NCI-H2227 treated with DMSO at 0.1 percent for 48 hours (cell line): ENCODE measurements around the gene CLCNKB.
A peak's percentile ranks its signal among the peaks of the same experiment; 100 is the strongest.
"Not testable (repeated sequence)": the region's sequence is repeated elsewhere in the genome, so short reads cannot be mapped to it uniquely, and the experiment has no call there.

Experiments
- DNase-seq: peaks from one replicate; lab custom pipeline; 2025; lab: John Stamatoyannopoulos, UW

Gene CLCNKB

GRCh38 chr1:16043521-16043920, at the start of gene CLCNKB:
Gene CLCNKB, plus strand, starts transcription at chr1:16043782. Its CDS starts 711 bp downstream, at chr1:16044493.
- no peak for DNase-seq

DNA sequence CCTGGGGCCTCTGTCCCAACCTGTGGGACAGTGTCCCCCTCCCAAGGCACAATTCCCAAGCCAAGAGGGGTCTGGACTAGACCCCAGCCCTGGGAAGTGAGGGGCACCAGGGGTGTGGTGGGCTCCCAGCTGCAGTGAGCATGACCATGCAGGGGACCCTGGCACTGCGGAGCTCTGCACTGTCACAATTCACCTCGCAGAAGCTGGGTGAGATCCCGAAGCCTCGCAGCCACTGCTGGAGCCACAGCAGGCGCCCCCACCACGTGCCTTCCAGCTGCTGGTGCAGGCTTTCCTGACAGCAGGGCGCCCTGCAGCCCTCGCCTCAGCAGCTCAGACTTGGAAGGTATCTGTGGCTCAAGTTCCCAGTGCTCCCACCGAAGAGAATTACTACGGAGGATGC, 49.5 kb upstream of the CLCNKB start:
- no peak for DNase-seq

GRCh38 chr1:15994590-15995351, 48.8 kb upstream of the CLCNKB start:
- DNase-seq, result no peak

- no peak for DNase-seq
These were observed 46.5 kb upstream of the CLCNKB start for GRCh38 chr1:15997076-15997585.

GRCh38 chr1:15997637-15998280, 45.8 kb upstream of the CLCNKB start:
- DNase-seq, result no peak

GRCh38 chr1:15998929-15999328, 44.7 kb upstream of the CLCNKB start:
- DNase-seq, result no peak

DNA sequence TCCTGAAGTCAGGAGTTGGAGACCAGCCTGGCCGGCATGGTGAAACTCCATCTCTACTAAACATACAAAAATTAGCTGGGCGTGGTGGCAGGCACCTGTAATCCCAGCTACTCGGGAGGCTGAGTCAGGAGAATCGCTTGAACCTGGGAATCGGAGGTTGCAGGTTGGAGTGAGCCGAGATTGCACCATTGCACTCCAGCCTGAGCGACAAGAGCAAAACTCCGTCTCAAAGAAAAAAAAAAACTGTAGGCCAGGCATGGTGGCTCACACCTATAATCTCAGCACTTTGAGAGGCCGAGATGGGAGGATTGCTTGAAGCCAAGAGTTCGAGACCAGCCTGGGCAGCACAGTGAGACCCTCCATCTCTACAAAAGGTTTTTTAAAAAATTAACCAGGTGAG, 42.3 kb upstream of the CLCNKB start:
- not testable (repeated sequence) for DNase-seq

GRCh38 chr1:16005597-16005996, 38.0 kb upstream of the CLCNKB start:
- no peak for DNase-seq

GRCh38 chr1:16006010-16006409, 37.6 kb upstream of the CLCNKB start:
- DNase-seq, result no peak

GRCh38 chr1:16006552-16007485, 36.8 kb upstream of the CLCNKB start:
- no peak for DNase-seq

DNA sequence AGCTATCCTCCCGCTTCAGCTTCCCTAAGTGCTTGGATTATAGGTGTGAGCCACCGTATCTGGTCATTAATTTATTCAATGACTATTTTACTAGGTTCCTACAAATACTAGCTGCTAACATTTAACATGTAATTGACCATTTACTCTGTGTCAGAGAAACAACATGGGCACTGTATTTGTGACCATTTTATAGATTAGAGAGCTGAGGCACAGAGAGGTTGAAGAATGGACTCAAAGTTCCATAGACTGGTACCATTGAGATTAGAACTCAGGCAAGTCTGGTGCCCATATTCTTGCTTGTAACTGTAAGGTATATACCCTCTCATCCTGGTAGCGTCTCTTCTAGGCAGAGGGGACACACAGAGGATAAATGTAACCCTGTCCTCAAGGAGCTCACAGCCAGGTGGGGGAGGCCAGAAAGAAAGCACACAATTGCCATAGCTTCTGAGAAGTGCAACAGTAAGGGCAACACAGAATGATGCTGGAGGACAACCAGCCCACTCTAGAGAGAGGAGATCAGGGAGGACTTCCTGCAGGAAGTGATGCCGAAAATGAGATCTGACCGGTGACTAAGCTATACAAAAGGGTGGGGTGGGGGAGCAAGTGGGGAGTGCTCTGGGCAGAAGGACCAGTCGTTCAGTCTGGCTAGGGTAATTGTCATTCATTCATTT, 35.8 kb upstream of the CLCNKB start:
- no peak for DNase-seq

DNA sequence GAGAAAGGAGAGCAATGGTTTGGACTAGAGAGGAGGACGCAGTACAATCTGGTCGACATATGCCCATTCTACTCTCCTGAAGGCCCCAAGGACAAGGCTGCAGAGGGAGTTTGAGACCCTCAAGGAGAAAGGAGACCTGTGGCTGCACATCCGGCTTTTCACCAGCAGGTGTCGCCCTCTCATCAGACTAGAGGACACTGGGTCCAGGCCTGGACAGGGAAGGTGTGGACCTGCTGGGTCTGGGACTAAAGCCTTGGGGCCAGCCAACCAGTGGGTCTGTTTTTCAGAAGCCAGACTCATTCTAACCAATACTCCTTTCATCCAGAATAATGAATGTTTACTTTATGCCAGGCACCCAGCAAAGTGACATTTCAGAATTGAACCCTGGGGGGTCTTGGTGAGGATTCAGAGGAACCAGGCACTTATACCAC, 34.5 kb upstream of the CLCNKB start:
- DNase-seq, result peak; percentile 76

DNA sequence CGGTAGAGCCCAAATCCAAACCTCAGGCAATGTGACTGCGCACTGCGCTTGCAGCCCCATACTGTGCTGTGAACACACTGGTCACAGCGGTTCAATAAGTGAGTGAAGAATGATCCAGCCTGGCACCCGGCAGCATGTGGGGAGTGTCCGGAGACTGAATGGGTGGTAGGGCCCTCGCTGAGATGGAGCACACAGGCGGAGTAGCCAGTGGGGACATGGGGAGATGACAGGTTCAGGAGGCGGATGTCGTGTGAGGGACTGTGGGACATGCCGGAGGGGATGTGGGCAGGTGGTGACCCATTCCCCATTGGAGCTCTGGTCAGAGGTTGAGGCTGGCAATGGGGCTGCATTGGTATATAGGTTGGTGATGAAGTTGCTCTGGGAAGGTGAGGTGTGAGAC, 33.9 kb upstream of the CLCNKB start:
- DNase-seq, result no peak

DNA sequence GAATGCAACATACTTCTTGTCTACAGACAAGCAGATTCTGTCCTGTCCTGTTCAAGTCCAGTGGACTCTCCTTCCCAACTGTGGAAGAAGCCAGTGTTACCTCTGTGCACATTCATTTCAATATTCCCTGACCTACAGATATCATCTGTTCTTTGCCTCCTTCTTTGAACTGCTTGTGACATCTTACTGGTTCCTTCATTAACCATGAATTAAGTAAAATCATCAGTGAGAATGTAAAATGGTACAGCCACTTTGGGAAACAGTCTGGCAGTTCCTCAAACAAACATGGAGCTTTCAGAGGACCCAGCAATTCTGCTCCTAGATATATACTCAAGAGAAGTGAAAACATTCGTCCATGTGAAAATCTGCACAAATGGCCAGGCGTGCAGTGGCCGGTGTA, 32.7 kb upstream of the CLCNKB start:
- no peak for DNase-seq

DNA sequence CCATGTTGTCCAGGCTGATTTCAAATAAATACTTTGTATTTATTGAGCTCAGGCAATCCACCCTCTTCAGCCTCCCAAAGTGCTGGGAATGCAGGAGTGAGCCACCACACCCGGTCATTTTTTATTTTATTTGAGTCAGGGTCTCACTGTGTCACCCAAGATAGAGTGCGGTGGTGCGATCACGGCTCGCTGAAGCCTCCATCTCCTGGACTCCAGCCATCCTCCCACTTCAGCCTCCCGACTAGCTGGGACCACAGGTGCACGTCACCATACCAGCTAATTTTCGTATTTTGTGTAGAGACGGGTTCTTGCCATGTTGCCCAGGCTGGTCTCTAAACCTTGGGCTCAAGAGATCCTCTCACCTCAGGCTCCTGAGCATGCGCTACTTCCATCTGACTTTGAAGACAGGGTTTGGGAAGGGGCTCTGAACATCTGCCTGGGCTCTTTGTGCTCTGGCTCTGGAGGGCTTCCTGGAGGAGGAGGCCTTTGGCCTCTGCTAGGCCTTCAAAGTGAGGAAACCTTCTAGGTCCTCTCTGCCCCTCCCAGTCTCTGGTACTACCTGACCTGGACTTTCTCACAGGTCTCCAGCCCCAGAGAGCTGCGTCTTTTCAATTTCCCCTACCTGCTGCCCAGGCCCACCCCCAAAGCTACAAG, 31.5 kb upstream of the CLCNKB start:
- no peak for DNase-seq

DNA sequence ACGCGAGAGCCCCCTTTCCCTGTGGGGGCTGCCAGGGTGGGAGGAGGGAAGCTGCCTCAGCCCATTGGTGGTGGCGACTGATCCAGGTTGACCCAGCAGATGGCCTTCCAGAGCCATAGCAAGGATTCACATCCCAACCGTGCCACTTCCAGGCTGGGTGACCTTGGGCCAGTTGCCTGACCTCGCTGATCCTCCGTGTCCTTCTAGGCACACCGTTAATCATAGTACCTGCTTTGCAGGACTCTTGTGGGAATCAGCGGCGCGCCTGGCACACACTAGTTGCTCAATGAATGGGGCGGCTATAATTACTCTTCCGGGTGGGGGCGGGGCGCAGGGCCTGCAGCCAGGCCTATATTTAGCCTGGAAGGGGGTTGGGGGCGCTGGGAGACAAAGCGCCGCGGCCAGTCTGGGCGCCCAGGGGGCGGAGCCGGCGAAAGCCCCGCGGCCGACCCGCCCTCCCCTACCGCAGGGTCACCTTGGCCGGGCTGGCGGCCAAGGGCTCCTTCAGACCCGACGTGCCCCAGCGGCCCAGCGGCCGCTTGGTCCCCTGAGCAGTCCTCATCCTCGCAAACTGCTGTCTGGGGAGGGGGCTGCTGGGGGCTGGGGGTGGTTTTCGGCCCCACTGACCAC, 30.9 kb upstream of the CLCNKB start:
- peak; percentile 56 for DNase-seq

DNA sequence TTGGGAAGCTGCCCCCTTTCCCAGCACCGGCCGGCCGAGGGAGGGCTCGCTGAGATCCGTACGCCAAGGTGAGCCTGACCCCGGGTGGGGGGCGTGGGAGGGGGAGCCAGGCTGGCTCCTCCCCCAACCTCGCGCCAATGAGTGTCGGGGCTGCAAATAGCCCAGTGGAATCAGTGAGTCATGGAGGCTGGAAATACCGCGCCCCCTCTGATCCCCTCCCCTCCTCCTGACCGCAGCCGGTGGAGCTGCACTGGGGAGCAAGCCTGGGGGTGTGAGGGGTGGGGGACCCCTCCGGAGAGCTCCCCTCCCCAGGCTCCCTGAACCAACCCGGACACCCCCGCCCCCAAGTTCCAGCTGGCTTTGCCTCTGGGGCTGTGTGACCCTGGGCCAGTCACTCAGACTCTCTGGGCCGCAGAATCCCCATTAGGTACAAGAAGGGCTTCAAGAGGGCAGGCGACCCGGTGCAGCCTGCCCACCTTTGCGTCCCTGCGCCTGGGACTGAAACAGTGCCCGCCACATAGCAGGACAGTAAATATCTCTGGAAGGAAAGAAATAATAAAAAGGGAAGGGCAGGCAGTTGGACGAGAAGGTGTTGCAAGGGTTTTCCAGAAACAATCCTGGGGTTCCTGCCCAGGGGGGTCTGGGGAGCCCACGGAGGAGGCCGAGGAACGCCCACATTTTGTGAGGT, 30.2 kb upstream of the CLCNKB start:
- DNase-seq, result no peak

DNA sequence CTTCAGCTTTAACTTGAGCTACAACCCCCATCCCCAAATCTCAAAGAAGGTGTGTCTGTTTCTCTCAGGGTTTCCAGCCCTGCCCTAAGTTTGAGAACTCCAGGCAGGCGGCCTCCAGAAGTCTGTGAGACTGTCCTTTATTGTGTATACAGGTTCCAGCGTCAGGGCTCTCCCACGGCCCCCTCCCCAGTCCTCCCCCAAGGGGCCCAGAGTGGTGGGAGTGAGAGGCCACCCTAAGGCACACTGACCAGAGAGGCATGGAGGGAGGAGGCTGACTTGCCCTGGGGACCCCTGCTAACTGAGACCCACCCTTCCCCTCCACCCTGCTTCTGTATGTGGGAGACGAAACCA, 29.7 kb upstream of the CLCNKB start:
- no peak for DNase-seq

GRCh38 chr1:16014509-16015482, 28.8 kb upstream of the CLCNKB start:
- DNase-seq, result no peak
